ENCODE measurements around the gene COL1A1.

Gene COL1A1

DNA sequence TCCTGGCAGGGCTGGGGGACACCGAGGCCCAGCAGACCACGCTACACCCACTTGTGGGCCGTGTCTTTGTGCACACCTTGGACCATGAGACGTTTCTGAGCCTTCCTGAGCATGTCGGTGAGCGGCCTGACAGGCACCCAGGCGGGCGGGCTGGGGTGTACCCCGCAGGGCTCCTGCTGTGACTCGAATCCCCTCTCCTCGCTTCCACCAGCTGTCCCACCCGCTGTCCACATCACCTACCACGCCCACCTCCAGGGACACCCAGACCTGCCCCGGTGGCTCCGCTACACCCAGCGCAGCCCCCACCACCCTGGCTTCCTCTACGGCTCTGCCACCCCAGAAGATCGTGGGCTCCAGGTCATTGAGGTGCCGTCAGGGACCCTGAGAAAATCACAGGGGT is 34.1 kb downstream of the COL1A1 start:
- no peaks in the 10 kb centered on the region for H3K36me3 ChIP-seq (ENCODE audit: control insufficient read depth, insufficient read depth, low read length)
- H3K27me3 ChIP-seq (ENCODE audit: control insufficient read depth, insufficient read depth, low read length), result no peaks in the 10 kb centered on the region; the same call in 1 of the 2 replicates
- H3K4me3 ChIP-seq (ENCODE audit: low read depth, low read length), result no peak overlapping the region
- H3K9ac ChIP-seq (ENCODE audit: low read length), result no peak overlapping the region
- no peaks in the 10 kb centered on the region for H3K9me3 ChIP-seq (ENCODE audit: control insufficient read depth, insufficient read depth, low read depth, low read length)
- no peak overlapping the region for H3K27ac ChIP-seq (ENCODE audit: low read depth, low read length)
- H3K4me1 ChIP-seq (ENCODE audit: control insufficient read depth, insufficient read depth, low read length), result peaks cover 30% of the 10 kb centered on the region

- peaks cover 34% of the 10 kb centered on the region for H3K4me1 ChIP-seq (ENCODE audit: control insufficient read depth, insufficient read depth, low read length)
Observed at GRCh38 chr17:50166518-50167181, 34.8 kb downstream of the COL1A1 start.

GRCh38 chr17:50165867-50166517 is 35.4 kb downstream of the COL1A1 start, which contains the start of gene SGCA:
TSS of gene SGCA (plus strand) at chr17:50166005. CDS start at chr17:50166041, 36 bp downstream.
- H3K4me1 ChIP-seq (ENCODE audit: control insufficient read depth, insufficient read depth, low read length), result peaks cover 35% of the 10 kb centered on the region
- H3K36me3 ChIP-seq (ENCODE audit: control insufficient read depth, insufficient read depth, low read length), result no peaks in the 10 kb centered on the region
- no peak within 1 kb of the TSS for H3K9ac ChIP-seq (ENCODE audit: low read length)
- peaks cover under 1% of the 10 kb centered on the region; the same call in 1 of the 2 replicates for H3K27me3 ChIP-seq (ENCODE audit: control insufficient read depth, insufficient read depth, low read length)
- H3K4me3 ChIP-seq (ENCODE audit: low read depth, low read length), result no peak within 1 kb of the TSS
- H3K9me3 ChIP-seq (ENCODE audit: control insufficient read depth, insufficient read depth, low read depth, low read length), result no peaks in the 10 kb centered on the region
- no peak within 1 kb of the TSS for H3K27ac ChIP-seq (ENCODE audit: low read depth, low read length)

More at GRCh38 chr17:50166518-50167181, 34.8 kb downstream of the COL1A1 start:
- no peak overlapping the region for H3K4me3 ChIP-seq (ENCODE audit: low read depth, low read length)
- H3K27ac ChIP-seq (ENCODE audit: low read depth, low read length), result no peak overlapping the region
- H3K27me3 ChIP-seq (ENCODE audit: control insufficient read depth, insufficient read depth, low read length), result no peaks in the 10 kb centered on the region; the same call in 1 of the 2 replicates
- no peak overlapping the region for H3K9ac ChIP-seq (ENCODE audit: low read length)
- H3K36me3 ChIP-seq (ENCODE audit: control insufficient read depth, insufficient read depth, low read length), result no peaks in the 10 kb centered on the region
- no peaks in the 10 kb centered on the region for H3K9me3 ChIP-seq (ENCODE audit: control insufficient read depth, insufficient read depth, low read depth, low read length)

GRCh38 chr17:50165466-50165865 is 36.0 kb downstream of the COL1A1 start:
- H3K36me3 ChIP-seq (ENCODE audit: control insufficient read depth, insufficient read depth, low read length), result no peaks in the 10 kb centered on the region
- peaks cover 5% of the 10 kb centered on the region; the same call in 1 of the 2 replicates for H3K27me3 ChIP-seq (ENCODE audit: control insufficient read depth, insufficient read depth, low read length)
- no peak overlapping the region for H3K27ac ChIP-seq (ENCODE audit: low read depth, low read length)
- H3K9ac ChIP-seq (ENCODE audit: low read length), result no peak overlapping the region
- peaks cover 40% of the 10 kb centered on the region for H3K4me1 ChIP-seq (ENCODE audit: control insufficient read depth, insufficient read depth, low read length)
- H3K9me3 ChIP-seq (ENCODE audit: control insufficient read depth, insufficient read depth, low read depth, low read length), result no peaks in the 10 kb centered on the region
- no peak overlapping the region for H3K4me3 ChIP-seq (ENCODE audit: low read depth, low read length)

DNA sequence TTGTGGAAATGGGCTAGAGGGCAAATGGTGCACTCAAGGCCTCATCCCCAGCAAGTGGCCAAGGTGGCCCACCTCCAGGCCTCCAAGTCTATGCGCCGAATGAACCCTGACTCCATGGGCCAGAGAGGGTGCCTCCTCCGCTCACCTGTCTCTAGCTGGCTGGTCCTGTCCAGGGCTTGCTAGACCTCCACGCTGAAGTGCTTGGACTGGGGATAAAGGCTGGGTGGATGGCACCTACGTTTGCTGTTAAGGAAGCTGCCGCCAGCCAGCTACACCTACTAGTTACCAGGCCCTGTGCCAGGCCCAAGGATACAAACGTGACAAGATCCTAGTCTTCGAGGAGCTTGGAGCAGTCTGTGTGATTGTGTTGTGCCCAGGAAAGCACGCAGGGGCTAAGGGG is 36.4 kb downstream of the COL1A1 start:
- Histone ChIP-seq H3K9ac (ENCODE audit: low read length) (no peak overlapping the region), H3K27ac (ENCODE audit: low read depth, low read length) (no peak overlapping the region), H3K27me3 (ENCODE audit: control insufficient read depth, insufficient read depth, low read length) (peaks cover 5% of the 10 kb centered on the region; the same call in 1 of the 2 replicates), H3K4me3 (ENCODE audit: low read depth, low read length) (no peak overlapping the region), H3K9me3 (ENCODE audit: control insufficient read depth, insufficient read depth, low read depth, low read length) (no peaks in the 10 kb centered on the region), H3K36me3 (ENCODE audit: control insufficient read depth, insufficient read depth, low read length) (no peaks in the 10 kb centered on the region), H3K4me1 (ENCODE audit: control insufficient read depth, insufficient read depth, low read length) (peaks cover 40% of the 10 kb centered on the region)

GRCh38 chr17:50164697-50164988 is 36.8 kb downstream of the COL1A1 start:
- Histone ChIP-seq H3K36me3 (ENCODE audit: control insufficient read depth, insufficient read depth, low read length) (no peaks in the 10 kb centered on the region), H3K27ac (ENCODE audit: low read depth, low read length) (no peak overlapping the region), H3K27me3 (ENCODE audit: control insufficient read depth, insufficient read depth, low read length) (peaks cover 5% of the 10 kb centered on the region; the same call in 1 of the 2 replicates), H3K4me3 (ENCODE audit: low read depth, low read length) (no peak overlapping the region), H3K4me1 (ENCODE audit: control insufficient read depth, insufficient read depth, low read length) (peaks cover 40% of the 10 kb centered on the region), H3K9me3 (ENCODE audit: control insufficient read depth, insufficient read depth, low read depth, low read length) (no peaks in the 10 kb centered on the region), H3K9ac (ENCODE audit: low read length) (no peak overlapping the region)

- peaks cover 5% of the 10 kb centered on the region; the same call in 1 of the 2 replicates for H3K27me3 ChIP-seq (ENCODE audit: control insufficient read depth, insufficient read depth, low read length)
- no peaks in the 10 kb centered on the region for H3K9me3 ChIP-seq (ENCODE audit: control insufficient read depth, insufficient read depth, low read depth, low read length)
- no peak overlapping the region for H3K27ac ChIP-seq (ENCODE audit: low read depth, low read length)
- no peaks in the 10 kb centered on the region for H3K36me3 ChIP-seq (ENCODE audit: control insufficient read depth, insufficient read depth, low read length)
- H3K9ac ChIP-seq (ENCODE audit: low read length), result no peak overlapping the region
- H3K4me3 ChIP-seq (ENCODE audit: low read depth, low read length), result no peak overlapping the region
- peaks cover 40% of the 10 kb centered on the region for H3K4me1 ChIP-seq (ENCODE audit: control insufficient read depth, insufficient read depth, low read length)
Observed at GRCh38 chr17:50163843-50164696, 37.4 kb downstream of the COL1A1 start.

GRCh38 chr17:50162466-50163254 is 38.8 kb downstream of the COL1A1 start:
- Histone ChIP-seq H3K4me3 (ENCODE audit: low read depth, low read length) (no peak overlapping the region), H3K27me3 (ENCODE audit: control insufficient read depth, insufficient read depth, low read length) (peaks cover 5% of the 10 kb centered on the region; the same call in 1 of the 2 replicates), H3K4me1 (ENCODE audit: control insufficient read depth, insufficient read depth, low read length) (peaks cover 33% of the 10 kb centered on the region), H3K9ac (ENCODE audit: low read length) (no peak overlapping the region), H3K27ac (ENCODE audit: low read depth, low read length) (no peak overlapping the region), H3K36me3 (ENCODE audit: control insufficient read depth, insufficient read depth, low read length) (no peaks in the 10 kb centered on the region), H3K9me3 (ENCODE audit: control insufficient read depth, insufficient read depth, low read depth, low read length) (no peaks in the 10 kb centered on the region)

DNA sequence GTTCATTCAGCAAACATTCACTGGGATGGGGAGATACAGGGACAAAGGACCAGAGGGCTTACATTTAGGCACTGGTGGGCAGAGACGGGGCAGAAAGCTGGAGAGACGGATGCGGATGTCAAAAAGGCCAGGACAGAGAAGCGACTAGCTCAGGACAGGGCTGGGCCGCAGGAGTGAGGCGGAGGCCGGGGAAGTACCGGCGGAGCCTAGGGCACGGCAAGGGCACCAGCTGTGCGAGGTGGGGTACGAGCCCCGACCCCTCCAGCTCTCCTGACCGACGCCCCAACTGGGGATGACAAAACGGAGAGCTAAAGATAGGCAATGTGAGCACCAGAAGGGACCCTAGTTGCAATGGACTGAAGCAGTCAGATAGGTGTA is 39.5 kb downstream of the COL1A1 start:
- H3K36me3 ChIP-seq (ENCODE audit: control insufficient read depth, insufficient read depth, low read length), result no peaks in the 10 kb centered on the region
- H3K4me1 ChIP-seq (ENCODE audit: control insufficient read depth, insufficient read depth, low read length), result peaks cover 25% of the 10 kb centered on the region
- no peaks in the 10 kb centered on the region for H3K9me3 ChIP-seq (ENCODE audit: control insufficient read depth, insufficient read depth, low read depth, low read length)
- H3K4me3 ChIP-seq (ENCODE audit: low read depth, low read length), result peak overlapping the region; percentile 64
- no peak overlapping the region for H3K27ac ChIP-seq (ENCODE audit: low read depth, low read length)
- no peak overlapping the region for H3K9ac ChIP-seq (ENCODE audit: low read length)
- H3K27me3 ChIP-seq (ENCODE audit: control insufficient read depth, insufficient read depth, low read length), result peaks cover 5% of the 10 kb centered on the region; the same call in 1 of the 2 replicates

- H3K27me3 ChIP-seq (ENCODE audit: control insufficient read depth, insufficient read depth, low read length), result peaks cover 5% of the 10 kb centered on the region; the same call in 1 of the 2 replicates
- H3K9ac ChIP-seq (ENCODE audit: low read length), result peak overlapping the region; percentile 7
- H3K9me3 ChIP-seq (ENCODE audit: control insufficient read depth, insufficient read depth, low read depth, low read length), result no peaks in the 10 kb centered on the region
- H3K27ac ChIP-seq (ENCODE audit: low read depth, low read length), result no peak overlapping the region
- no peaks in the 10 kb centered on the region for H3K36me3 ChIP-seq (ENCODE audit: control insufficient read depth, insufficient read depth, low read length)
- peak overlapping the region; percentile 64 for H3K4me3 ChIP-seq (ENCODE audit: low read depth, low read length)
- H3K4me1 ChIP-seq (ENCODE audit: control insufficient read depth, insufficient read depth, low read length), result peaks cover 21% of the 10 kb centered on the region
Observed at GRCh38 chr17:50161023-50161910, 40.2 kb downstream of the COL1A1 start.

Data from HUES6 (cell line).